ENCODE results near the gene INMT. TPM values are rescaled to one million over a fixed set of nuclear protein-coding genes. Genes with fewer than 3 reads are reported as not detected.

Gene INMT
- total and polyA plus RNA-seq, 2 experiments from 2014 or later = 0.79 to 1.1 TPM

DNA sequence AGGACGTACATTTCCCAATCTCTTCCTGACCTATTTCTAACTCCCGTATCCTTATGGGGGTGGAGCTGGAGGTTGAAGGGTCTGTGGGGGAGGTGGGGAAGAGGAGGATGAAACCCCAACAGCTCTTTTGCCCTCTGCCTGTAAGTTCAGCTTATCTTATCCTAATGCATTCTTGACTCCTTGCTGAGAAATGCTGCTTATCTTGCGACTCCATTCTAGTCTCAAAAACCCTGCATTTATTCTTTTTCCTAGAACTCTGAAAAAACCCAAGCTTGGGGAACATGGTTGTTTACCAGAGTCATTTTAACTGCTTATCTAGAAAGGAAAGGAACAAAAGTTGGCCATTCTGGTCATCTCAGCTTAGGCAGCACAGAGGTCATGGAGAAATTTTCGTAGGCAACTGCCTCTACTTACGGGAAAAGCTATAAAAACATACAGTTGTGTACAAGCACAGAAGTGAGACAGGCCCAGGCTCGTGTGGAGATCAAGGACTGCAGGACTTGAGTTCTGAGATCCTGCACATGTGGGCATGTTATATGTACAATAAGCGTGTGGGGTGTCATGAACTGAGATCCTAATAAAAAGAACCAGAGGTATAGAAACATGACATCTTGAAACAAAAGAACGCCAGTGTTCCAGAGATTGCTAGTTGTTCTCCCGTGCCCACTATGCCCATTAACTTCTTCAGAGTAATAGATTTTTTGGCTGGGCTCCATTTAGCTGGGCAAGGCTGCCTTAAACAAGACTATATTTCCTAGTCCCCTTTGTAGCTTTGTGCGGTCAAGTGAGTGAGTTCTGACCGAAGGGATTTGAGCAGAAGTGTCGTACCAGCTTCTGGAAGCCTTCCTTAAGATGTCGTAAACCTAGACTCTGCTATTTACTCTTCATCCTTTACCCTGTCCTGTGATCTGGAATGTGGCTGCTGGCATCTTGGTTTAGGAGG is 9.6 kb downstream of the INMT start (continued):
- TF ChIP-seq, protein P1, sequence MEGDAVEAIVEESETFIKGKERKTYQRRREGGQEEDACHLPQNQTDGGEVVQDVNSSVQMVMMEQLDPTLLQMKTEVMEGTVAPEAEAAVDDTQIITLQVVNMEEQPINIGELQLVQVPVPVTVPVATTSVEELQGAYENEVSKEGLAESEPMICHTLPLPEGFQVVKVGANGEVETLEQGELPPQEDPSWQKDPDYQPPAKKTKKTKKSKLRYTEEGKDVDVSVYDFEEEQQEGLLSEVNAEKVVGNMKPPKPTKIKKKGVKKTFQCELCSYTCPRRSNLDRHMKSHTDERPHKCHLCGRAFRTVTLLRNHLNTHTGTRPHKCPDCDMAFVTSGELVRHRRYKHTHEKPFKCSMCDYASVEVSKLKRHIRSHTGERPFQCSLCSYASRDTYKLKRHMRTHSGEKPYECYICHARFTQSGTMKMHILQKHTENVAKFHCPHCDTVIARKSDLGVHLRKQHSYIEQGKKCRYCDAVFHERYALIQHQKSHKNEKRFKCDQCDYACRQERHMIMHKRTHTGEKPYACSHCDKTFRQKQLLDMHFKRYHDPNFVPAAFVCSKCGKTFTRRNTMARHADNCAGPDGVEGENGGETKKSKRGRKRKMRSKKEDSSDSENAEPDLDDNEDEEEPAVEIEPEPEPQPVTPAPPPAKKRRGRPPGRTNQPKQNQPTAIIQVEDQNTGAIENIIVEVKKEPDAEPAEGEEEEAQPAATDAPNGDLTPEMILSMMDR (conservative IDR thresholded peaks at IDR 0.05; ENCODE audit: low read depth in 2 of 2) = no peak

- Mint-ChIP-seq H3K36me3 (ENCODE audit: low read depth) (no peaks in the 10 kb centered on the region), H3K9me3 (no peaks in the 10 kb centered on the region), H3K4me1 (no peaks in the 10 kb centered on the region), H3K27ac (no peak overlapping the region), H3K27me3 (ENCODE audit: insufficient read depth, low read depth, poor library complexity) (peaks cover 3% of the 10 kb centered on the region), H3K4me3 (no peak overlapping the region)
- Histone ChIP-seq H2AFZ (no peak overlapping the region), H3K27ac (ENCODE audit: low read depth) (no peak overlapping the region), H3K4me1 (ENCODE audit: insufficient read depth) (no peaks in the 10 kb centered on the region), H3K4me2 (no peak overlapping the region), H3K9me2 (ENCODE audit: insufficient read depth) (no peaks in the 10 kb centered on the region), H3K27me3 (ENCODE audit: insufficient read depth) (no peaks in the 10 kb centered on the region), H3K79me2 (replicated peaks; ENCODE audit: insufficient read depth) (no peaks in the 10 kb centered on the region), H3K4me3 (no peak overlapping the region), H3F3A (replicated peaks; ENCODE audit: low read depth) (no peaks in the 10 kb centered on the region), H3K36me3 (ENCODE audit: insufficient read depth) (no peaks in the 10 kb centered on the region), H4K20me1 (replicated peaks; ENCODE audit: insufficient read depth) (no peaks in the 10 kb centered on the region; the same call in 1 of the 2 replicates)
- DNase-seq (ENCODE audit: low spot score) = no peak
- no peak for ATAC-seq
- TF ChIP-seq EZH2phosphoT487 (IDR thresholded peaks at IDR 0.05; ENCODE audit: unreplicated experiment) = no peak
- TF ChIP-seq POLR2AphosphoS5 (IDR thresholded peaks at IDR 0.05; ENCODE audit: low read depth) = no peak
- no peak for TF ChIP-seq STAT1 (IDR thresholded peaks at IDR 0.05; ENCODE audit: unreplicated experiment)
- no peak for TF ChIP-seq EZH2 (IDR thresholded peaks at IDR 0.05; ENCODE audit: low read depth, unreplicated experiment)
- TF ChIP-seq, protein P2, sequence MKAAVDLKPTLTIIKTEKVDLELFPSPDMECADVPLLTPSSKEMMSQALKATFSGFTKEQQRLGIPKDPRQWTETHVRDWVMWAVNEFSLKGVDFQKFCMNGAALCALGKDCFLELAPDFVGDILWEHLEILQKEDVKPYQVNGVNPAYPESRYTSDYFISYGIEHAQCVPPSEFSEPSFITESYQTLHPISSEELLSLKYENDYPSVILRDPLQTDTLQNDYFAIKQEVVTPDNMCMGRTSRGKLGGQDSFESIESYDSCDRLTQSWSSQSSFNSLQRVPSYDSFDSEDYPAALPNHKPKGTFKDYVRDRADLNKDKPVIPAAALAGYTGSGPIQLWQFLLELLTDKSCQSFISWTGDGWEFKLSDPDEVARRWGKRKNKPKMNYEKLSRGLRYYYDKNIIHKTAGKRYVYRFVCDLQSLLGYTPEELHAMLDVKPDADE (IDR thresholded peaks at IDR 0.05) = no peak
- TF ChIP-seq CREB1 (CRISPR knock-in tag; IDR thresholded peaks at IDR 0.05; ENCODE audit: low read depth) = no peak
- TF ChIP-seq JUNB (IDR thresholded peaks at IDR 0.05; ENCODE audit: unreplicated experiment) = no peak
- no peak for TF ChIP-seq ZNF462 (CRISPR knock-in tag; IDR thresholded peaks at IDR 0.05)
- TF ChIP-seq NANOG (IDR thresholded peaks at IDR 0.05; ENCODE audit: borderline replicate concordance) = no peak
- TF ChIP-seq, protein P1 (conservative IDR thresholded peaks at IDR 0.05; ENCODE audit: low read depth in 2 of 2) = no peak
Observed at GRCh38 chr7:30764030-30764975, 12.4 kb downstream of the INMT start.

Measured in GM23338 (cell line).